Osteoblast (primary cell): ENCODE measurements around the gene RMND5A. TPM values are rescaled to one million over a fixed set of nuclear protein-coding genes. Genes with fewer than 3 reads are reported as not detected.
A peak's percentile ranks its signal among the peaks of the same experiment; 100 is the strongest.

Source experiments
- DNase-seq: peaks from one replicate; pipeline ENCODE4 v3.0.0; 2011; ENCODE audit warnings: low spot score, mixed read lengths; ENCODE audit not compliant: insufficient read length; ENCODE audit errors: missing footprints
- H2AFZ ChIP-seq: 2 replicates; pipeline ENCODE4 v1.6.0; 2011; ENCODE audit warnings: mild to moderate bottlenecking, low read length
- H3K27ac ChIP-seq: 2 replicates; pipeline ENCODE4 v1.5.1; 2011; ENCODE audit warnings: mild to moderate bottlenecking, low read depth, low read length, moderate library complexity
- H3K27me3 ChIP-seq: 2 replicates; pipeline ENCODE4 v1.6.0; 2012; ENCODE audit warnings: mild to moderate bottlenecking, control low read depth, inconsistent platforms, low read length, moderate library complexity; ENCODE audit not compliant: insufficient read depth
- H3K36me3 ChIP-seq: 2 replicates; pipeline ENCODE4 v1.5.1; 2011; ENCODE audit warnings: mild to moderate bottlenecking, low read length, control low read depth, moderate library complexity; ENCODE audit not compliant: insufficient read depth
- H3K4me1 ChIP-seq: 2 replicates; pipeline ENCODE4 v1.5.1; 2011; ENCODE audit warnings: mild to moderate bottlenecking, low read length, control low read depth, moderate library complexity; ENCODE audit not compliant: insufficient read depth
- H3K4me2 ChIP-seq: 2 replicates; pipeline ENCODE4 v1.6.0; 2011; ENCODE audit warnings: mild to moderate bottlenecking, low read length; ENCODE audit not compliant: insufficient read depth
- H3K4me3 ChIP-seq: fragments of 200-600 bp; sonication (generic); 3 replicates; pipeline ENCODE4 v1.5.1; 2012; ENCODE audit warnings: mild to moderate bottlenecking, low read length, inconsistent platforms; ENCODE audit not compliant: insufficient read depth
- H3K79me2 ChIP-seq: 2 replicates; pipeline ENCODE4 v1.6.0; 2012; ENCODE audit warnings: mild to moderate bottlenecking, low read length, control low read depth, inconsistent platforms; ENCODE audit not compliant: insufficient read depth
- H3K9me3 ChIP-seq: 2 replicates; pipeline ENCODE4 v1.5.1; 2011; ENCODE audit warnings: low read depth, low read length, control low read depth
- H4K20me1 ChIP-seq: 2 replicates; pipeline ENCODE4 v1.6.0; 2012; ENCODE audit warnings: mild to moderate bottlenecking, low read length, control low read depth; ENCODE audit not compliant: insufficient read depth
- CTCF ChIP-seq: IDR thresholded peaks from 2 replicates; pipeline ENCODE4 v1.5.1; 2011; ENCODE audit warnings: mild to moderate bottlenecking, low read depth, low read length, moderate library complexity; ENCODE audit errors: extremely low read depth
- total RNA-seq: library from RNA; depleted of rRNA; stranded (reverse); fragments of >200 nt; gene quantifications from 2 replicates; pipeline ENCODE4 v1.2.3, GENCODE V29; 2012

The RMND5A gene
- total RNA-seq, 1 donor, result 16.3 TPM

GRCh38 chr2:86788881-86789686 is 69.0 kb downstream of the RMND5A start:
- peak; percentile 65 for DNase-seq
- Histone ChIP-seq H3K27ac (no peak overlapping the region), H3K27me3 (peaks cover 69% of the 10 kb centered on the region), H4K20me1 (no peaks in the 10 kb centered on the region), H3K4me1 (no peaks in the 10 kb centered on the region), H3K79me2 (no peaks in the 10 kb centered on the region), H3K4me3 (no peak overlapping the region), H3K9me3 (no peaks in the 10 kb centered on the region), H3K4me2 (no peak overlapping the region), H2AFZ (no peak overlapping the region), H3K36me3 (no peaks in the 10 kb centered on the region)
- TF ChIP-seq CTCF, result no peak

- DNase-seq, result peak; percentile 29
- Histone ChIP-seq H3K27me3 (peaks cover 74% of the 10 kb centered on the region), H3K4me2 (no peak overlapping the region), H3K79me2 (no peaks in the 10 kb centered on the region), H2AFZ (no peak overlapping the region), H3K4me3 (no peak overlapping the region), H3K27ac (no peak overlapping the region), H3K4me1 (no peaks in the 10 kb centered on the region), H4K20me1 (no peaks in the 10 kb centered on the region), H3K36me3 (no peaks in the 10 kb centered on the region), H3K9me3 (no peaks in the 10 kb centered on the region)
- no peak for TF ChIP-seq CTCF
Observed at GRCh38 chr2:86789687-86790133, 69.6 kb downstream of the RMND5A start.

- Histone ChIP-seq H3K4me1 (no peaks in the 10 kb centered on the region), H3K36me3 (no peaks in the 10 kb centered on the region), H3K4me2 (no peak overlapping the region), H3K9me3 (no peaks in the 10 kb centered on the region), H3K27ac (no peak overlapping the region), H3K4me3 (no peak overlapping the region), H4K20me1 (no peaks in the 10 kb centered on the region), H3K27me3 (peaks cover 75% of the 10 kb centered on the region), H3K79me2 (no peaks in the 10 kb centered on the region), H2AFZ (no peak overlapping the region)
- DNase-seq, result peak; percentile 73
- TF ChIP-seq CTCF, result no peak
Observed at GRCh38 chr2:86790134-86790675, 70.1 kb downstream of the RMND5A start.

GRCh38 chr2:86790676-86791572 is 70.8 kb downstream of the RMND5A start, which contains the start of gene CD8A:
Gene CD8A (minus strand): TSS chr2:86790913. CDS start chr2:86790825, 88 bp downstream.
- no peaks in the 10 kb centered on the region for H3K9me3 ChIP-seq
- peak; percentile 89 for DNase-seq
- no peaks in the 10 kb centered on the region for H4K20me1 ChIP-seq
- no peak within 1 kb of the TSS for H3K27ac ChIP-seq
- H3K79me2 ChIP-seq, result no peaks in the 10 kb centered on the region
- no peak within 1 kb of the TSS for H2AFZ ChIP-seq
- H3K4me1 ChIP-seq, result no peaks in the 10 kb centered on the region
- no peak within 1 kb of the TSS for H3K4me3 ChIP-seq
- H3K4me2 ChIP-seq, result no peak within 1 kb of the TSS
- no peak for TF ChIP-seq CTCF
- H3K27me3 ChIP-seq, result peaks cover 72% of the 10 kb centered on the region
- no peaks in the 10 kb centered on the region for H3K36me3 ChIP-seq
